Measurements from ENCODE around the gene ARID4B. TPM values are rescaled to one million over a fixed set of nuclear protein-coding genes. Genes with fewer than 3 reads are reported as not detected.

The ARID4B gene, protein sequence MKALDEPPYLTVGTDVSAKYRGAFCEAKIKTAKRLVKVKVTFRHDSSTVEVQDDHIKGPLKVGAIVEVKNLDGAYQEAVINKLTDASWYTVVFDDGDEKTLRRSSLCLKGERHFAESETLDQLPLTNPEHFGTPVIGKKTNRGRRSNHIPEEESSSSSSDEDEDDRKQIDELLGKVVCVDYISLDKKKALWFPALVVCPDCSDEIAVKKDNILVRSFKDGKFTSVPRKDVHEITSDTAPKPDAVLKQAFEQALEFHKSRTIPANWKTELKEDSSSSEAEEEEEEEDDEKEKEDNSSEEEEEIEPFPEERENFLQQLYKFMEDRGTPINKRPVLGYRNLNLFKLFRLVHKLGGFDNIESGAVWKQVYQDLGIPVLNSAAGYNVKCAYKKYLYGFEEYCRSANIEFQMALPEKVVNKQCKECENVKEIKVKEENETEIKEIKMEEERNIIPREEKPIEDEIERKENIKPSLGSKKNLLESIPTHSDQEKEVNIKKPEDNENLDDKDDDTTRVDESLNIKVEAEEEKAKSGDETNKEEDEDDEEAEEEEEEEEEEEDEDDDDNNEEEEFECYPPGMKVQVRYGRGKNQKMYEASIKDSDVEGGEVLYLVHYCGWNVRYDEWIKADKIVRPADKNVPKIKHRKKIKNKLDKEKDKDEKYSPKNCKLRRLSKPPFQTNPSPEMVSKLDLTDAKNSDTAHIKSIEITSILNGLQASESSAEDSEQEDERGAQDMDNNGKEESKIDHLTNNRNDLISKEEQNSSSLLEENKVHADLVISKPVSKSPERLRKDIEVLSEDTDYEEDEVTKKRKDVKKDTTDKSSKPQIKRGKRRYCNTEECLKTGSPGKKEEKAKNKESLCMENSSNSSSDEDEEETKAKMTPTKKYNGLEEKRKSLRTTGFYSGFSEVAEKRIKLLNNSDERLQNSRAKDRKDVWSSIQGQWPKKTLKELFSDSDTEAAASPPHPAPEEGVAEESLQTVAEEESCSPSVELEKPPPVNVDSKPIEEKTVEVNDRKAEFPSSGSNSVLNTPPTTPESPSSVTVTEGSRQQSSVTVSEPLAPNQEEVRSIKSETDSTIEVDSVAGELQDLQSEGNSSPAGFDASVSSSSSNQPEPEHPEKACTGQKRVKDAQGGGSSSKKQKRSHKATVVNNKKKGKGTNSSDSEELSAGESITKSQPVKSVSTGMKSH (N-terminal part only)
- 33.5 and 40.7 TPM in 2 replicates for total RNA-seq
- 4.0 and 6.7 TPM in 2 replicates for polyA plus RNA-seq
- polyA plus RNA-seq (2011; cell fraction: cytosol; rRNA removed) = 5.3 and 5.9 TPM in 2 replicates
- 35.6 and 51.2 TPM in 2 replicates for polyA plus RNA-seq (2011; cell fraction: nucleus; rRNA removed)
- 16.6 and 20.1 TPM in 2 replicates for polyA plus RNA-seq (2012)
- polyA minus RNA-seq = 35.7 and 40.4 TPM in 2 replicates
- polyA minus RNA-seq (2011; cell fraction: cytosol; rRNA and poly(A)+ RNA removed) = 6.6 TPM
- 78.5 and 89.4 TPM in 2 replicates for polyA minus RNA-seq (2011; cell fraction: nucleus; rRNA and poly(A)+ RNA removed)
- percentile 90 among the genes with signal in this experiment for Bru-seq, nascent RNA
- percentile 73 among the genes with signal in this experiment for BruChase-seq, experiment 1, labeled RNA remaining after a 6-hour chase
- percentile 82 among the genes with signal in this experiment for BruChase-seq, experiment 2, labeled RNA remaining after a 2-hour chase
- long read RNA-seq, full-length matches to known transcripts = 12 of 41 reads
- long read RNA-seq, partial matches to known transcripts = 17 of 41 reads
- long read RNA-seq, other reads (novel, unspliced or antisense) = 12 of 41 reads

DNA sequence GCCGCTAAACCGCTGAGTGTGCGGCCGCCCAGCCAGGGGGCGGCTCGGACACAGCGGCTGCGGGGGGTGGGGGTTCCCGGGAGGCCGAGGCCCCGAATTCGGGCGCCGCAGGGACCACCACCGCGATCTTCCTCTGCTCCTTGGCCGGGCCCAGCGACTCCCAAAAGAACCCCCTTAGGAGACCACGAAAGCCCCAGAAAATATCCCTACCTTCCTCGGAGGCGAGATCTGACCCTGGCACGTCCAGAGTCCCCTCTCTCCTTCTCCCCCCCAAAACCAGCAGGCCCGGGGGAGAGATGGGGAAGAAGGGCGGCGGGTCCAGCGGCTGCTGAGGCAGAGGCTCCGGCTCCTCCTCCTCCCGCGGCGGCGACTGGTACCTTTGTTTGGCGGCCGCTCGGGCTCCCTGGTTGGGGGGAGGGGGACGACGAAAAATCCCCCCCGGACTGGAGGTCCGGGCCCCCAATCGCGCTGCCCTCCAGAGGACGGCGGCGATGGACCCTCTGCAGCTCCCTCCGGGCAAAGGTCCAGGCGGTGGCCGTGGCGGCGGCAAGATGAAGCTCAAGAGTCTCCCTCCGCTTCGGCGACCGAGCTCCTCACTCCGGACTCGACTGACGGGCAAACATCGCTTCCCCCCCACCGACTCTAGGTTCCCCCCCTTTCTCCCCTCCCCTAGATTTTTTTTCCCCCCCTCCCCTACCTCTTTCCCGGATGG, at the start of gene ARID4B:
Gene ARID4B, minus strand, starts transcription at position 621 of the 712 bp plus-strand sequence. CDS start 1,260 bp downstream, outside the sequence.
- TSS peak; percentile 35 for BruUV-seq (replicated peaks)
- peak within 1 kb of the TSS; percentile 96 for H3K9ac ChIP-seq (replicated peaks; ENCODE audit: extremely low read depth, insufficient read depth, low read length)
- intact Hi-C loops (cut with micrococcal nuclease) = loop anchor here (1.0 to 10.0 kb wide), 8 partner anchors 40 to 677 kb away; partner anchors contain the start of genes B3GALNT2, RBM34, TBCE and TOMM20

More for the DNA sequence above, at the start of gene ARID4B:
- Histone ChIP-seq H3K4me1 (ENCODE audit: control insufficient read depth, extremely low read depth, insufficient read depth, low read length) (peaks cover 28% of the 10 kb centered on the region), H3K79me2 (ENCODE audit: control insufficient read depth, insufficient read depth, low read length) (peaks cover 85% of the 10 kb centered on the region), H3K4me2 (ENCODE audit: insufficient read depth, low read length) (peak within 1 kb of the TSS; percentile 97), H4K20me1 (replicated peaks; ENCODE audit: control insufficient read depth, extremely low read depth, insufficient read depth, low read length) (peaks cover 12% of the 10 kb centered on the region), H3K27ac (ENCODE audit: insufficient read depth, low read depth, low read length) (peak within 1 kb of the TSS; percentile 86), H3K27me3 (ENCODE audit: control insufficient read depth in 2 of 2, insufficient read depth in 2 of 2, low read length in 2 of 2) (no peaks in the 10 kb centered on the region), H3K9me3 (replicated peaks; ENCODE audit: control insufficient read depth, insufficient read depth, low read length) (no peaks in the 10 kb centered on the region), H2AFZ (ENCODE audit: low read depth, low read length) (peak within 1 kb of the TSS; percentile 55), H3K4me3 (replicated peaks in 1 of 3; ENCODE audit: insufficient read depth in 1 of 3, low read depth in 1 of 3, low read length in 3 of 3) (peak within 1 kb of the TSS; percentile 89 to 93 (median 92)), H3K36me3 (ENCODE audit: control insufficient read depth in 2 of 2, extremely low read depth in 1 of 2, insufficient read depth in 2 of 2, low read length in 2 of 2) (no peaks in the 10 kb centered on the region), H3K9me1 (replicated peaks; ENCODE audit: control insufficient read depth, extremely low read depth, insufficient read depth, low read length) (no peaks in the 10 kb centered on the region)
- ChIA-PET CTCF (interaction anchor here (0.9 to 5.7 kb wide), 5 partner anchors 14 to 656 kb away, joined by 3 to 56 read pairs (median 7); no protein-coding TSS in a partner anchor), POLR2A (interaction anchor here (0.6 to 2.2 kb wide), 10 partner anchors 9 to 934 kb away, joined by 3 to 8 read pairs (median 4); partner anchors contain the start of gene TBCE)
- dilution Hi-C loops (cut with MboI; ENCODE audit: extremely low pct_ligation_motif_present, low sequenced_read_pairs) = no loop called here
- DNase-seq (ENCODE audit: low read depth, low spot score) (no peak), FAIRE-seq (no peak)
- TF ChIP-seq POLR2A (IDR thresholded peaks at IDR 0.05; ENCODE audit: low read depth, low read length) (peak; percentile 62), POLR2AphosphoS5 (IDR thresholded peaks at IDR 0.05; ENCODE audit: insufficient read depth, low read depth, low read length) (peak; percentile 60)
- TF ChIP-seq, protein P1, sequence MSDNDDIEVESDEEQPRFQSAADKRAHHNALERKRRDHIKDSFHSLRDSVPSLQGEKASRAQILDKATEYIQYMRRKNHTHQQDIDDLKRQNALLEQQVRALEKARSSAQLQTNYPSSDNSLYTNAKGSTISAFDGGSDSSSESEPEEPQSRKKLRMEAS (IDR thresholded peaks at IDR 0.05; ENCODE audit: insufficient read depth, insufficient read length) = no peak
